HEK293T (cell line): ENCODE results near the gene OTUB1.

Experiments used
- BHLHE40 ChIP-seq: fragments of 450-650 bp; IDR thresholded peaks from 2 replicates; pipeline ENCODE4 v1.6.1; 2016; ENCODE audit warnings: mild to moderate bottlenecking, moderate library complexity, borderline replicate concordance
- ELF4 ChIP-seq: fragments of 450-650 bp; IDR thresholded peaks from 2 replicates; pipeline ENCODE4 v1.6.1; 2017; ENCODE audit warnings: antibody characterized with exemption
- FOXA1 ChIP-seq: fragments of 450-650 bp; IDR thresholded peaks from 2 replicates; pipeline ENCODE4 v1.6.1; 2016; ENCODE audit warnings: mild to moderate bottlenecking
- FOXK2 ChIP-seq: fragments of 450-650 bp; IDR thresholded peaks from 2 replicates; pipeline ENCODE4 v1.6.1; 2016; ENCODE audit warnings: mild to moderate bottlenecking
- FOXM1 ChIP-seq: fragments of 450-650 bp; IDR thresholded peaks from 2 replicates; pipeline ENCODE4 v1.6.1; 2017; ENCODE audit warnings: mild to moderate bottlenecking, borderline replicate concordance
- HDGF ChIP-seq: fragments of 450-650 bp; IDR thresholded peaks from 2 replicates; pipeline ENCODE4 v1.6.1; 2017; ENCODE audit warnings: antibody characterized with exemption, borderline replicate concordance
- L3MBTL2 ChIP-seq: fragments of 450-650 bp; conservative IDR thresholded peaks from 2 replicates; pipeline ENCODE4 v1.6.1; 2016; ENCODE audit warnings: mild to moderate bottlenecking
- NFRKB ChIP-seq: fragments of 450-650 bp; IDR thresholded peaks from 2 replicates; pipeline ENCODE4 v1.6.1; 2016; ENCODE audit warnings: mild to moderate bottlenecking, moderate library complexity
- SP1 ChIP-seq: fragments of 450-650 bp; IDR thresholded peaks from 2 replicates; pipeline ENCODE4 v1.6.1; 2017
- ZNF384 ChIP-seq: fragments of 450-650 bp; IDR thresholded peaks from 2 replicates; pipeline ENCODE4 v1.6.1; 2016

GRCh38 chr11:64008283-64008913, 22.2 kb downstream of the OTUB1 start:
- TF ChIP-seq FOXM1 (no peak), ELF4 (no peak), NFRKB (no peak), SP1 (no peak), FOXK2 (no peak), FOXA1 (no peak), ZNF384 (no peak), HDGF (no peak), L3MBTL2 (no peak), BHLHE40 (no peak)
